Liver (tissue), 9 donors: ENCODE measurements around the gene BACH2. TPM values are rescaled to one million over a fixed set of nuclear protein-coding genes. Genes with fewer than 3 reads are reported as not detected.

Experiments
- DNase-seq: peaks from one replicate; pipeline ENCODE4 v3.0.0-alpha.2; 2017; ENCODE audit warnings: low spot score
- H3K27ac ChIP-seq, 2 donors: one replicate each; pipeline ENCODE4 v1.7.0; 2013; ENCODE audit warnings: inconsistent platforms in 2 of 2, low read length in 2 of 2, control low read depth in 1 of 2, low read depth in 1 of 2, mild to moderate bottlenecking in 1 of 2
- H3K27me3 ChIP-seq, 4 donors: one replicate each; pipeline versions ENCODE4 v1.6.1 to v1.7.0; 2013; ENCODE audit warnings: low read length in 3 of 4, inconsistent platforms in 1 of 4, mild to moderate bottlenecking in 1 of 4, moderate library complexity in 1 of 4; ENCODE audit not compliant: control insufficient read depth in 4 of 4, insufficient read depth in 4 of 4
- H3K36me3 ChIP-seq, 4 donors: one replicate each; pipeline versions ENCODE4 v1.6.1 to v1.7.0; 2013; ENCODE audit warnings: low read length in 3 of 4, mild to moderate bottlenecking in 3 of 4, low read depth in 1 of 4, moderate library complexity in 1 of 4; ENCODE audit not compliant: control insufficient read depth in 4 of 4, insufficient read depth in 3 of 4
- H3K4me1 ChIP-seq, 4 donors: one replicate each; pipeline versions ENCODE4 v1.6.1 to v1.7.0; 2013; ENCODE audit warnings: low read length in 3 of 4, mild to moderate bottlenecking in 3 of 4, moderate library complexity in 1 of 4; ENCODE audit not compliant: control insufficient read depth in 4 of 4, insufficient read depth in 4 of 4
- H3K4me3 ChIP-seq, 3 donors: one replicate each; pipeline versions ENCODE4 v1.6.1 to v1.7.0; 2013; ENCODE audit warnings: low read length in 3 of 3, control low read depth in 1 of 3, low read depth in 1 of 3, mild to moderate bottlenecking in 1 of 3
- H3K9ac ChIP-seq, 2 donors: one replicate each; pipeline ENCODE4 v1.7.0; 2013; ENCODE audit warnings: low read length in 2 of 2, mild to moderate bottlenecking in 2 of 2, moderate library complexity in 2 of 2, control low read depth in 1 of 2, low read depth in 1 of 2
- H3K9me3 ChIP-seq, 4 donors: one replicate each; pipeline versions ENCODE4 v1.6.1 to v1.7.0; 2013; ENCODE audit warnings: low read length in 3 of 4; ENCODE audit not compliant: control insufficient read depth in 4 of 4
- ATF3 ChIP-seq: IDR thresholded peaks from 2 replicates; pipeline ENCODE4 v1.6.1; 2016; ENCODE audit warnings: antibody characterized with exemption
- CTCF ChIP-seq: fragments of 150-350 bp; IDR thresholded peaks from 2 replicates; pipeline ENCODE4 v1.5.1; 2017; ENCODE audit warnings: improper control_type of control experiment, low read depth, low read length; ENCODE audit not compliant: missing input control
- EGR1 ChIP-seq, 2 donors: IDR thresholded peaks; 2 replicates each; pipeline ENCODE4 v1.6.1; 2016 to 2018; ENCODE audit warnings: antibody characterized with exemption in 2 of 2, low read depth in 2 of 2
- FOXA1 ChIP-seq: IDR thresholded peaks from 2 replicates; pipeline ENCODE4 v1.6.1; 2016; ENCODE audit warnings: antibody characterized with exemption
- FOXA2 ChIP-seq: IDR thresholded peaks from 2 replicates; pipeline ENCODE4 v1.6.1; 2016; ENCODE audit warnings: antibody characterized with exemption
- GABPA ChIP-seq, 2 donors: IDR thresholded peaks in 1 of 2; conservative IDR thresholded peaks in 1 of 2; 2 replicates each; pipeline ENCODE4 v1.6.1; 2016; ENCODE audit warnings: antibody characterized with exemption in 2 of 2, mild to moderate bottlenecking in 1 of 2, moderate library complexity in 1 of 2
- HNF4A ChIP-seq, 2 donors: conservative IDR thresholded peaks; 2 replicates each; pipeline ENCODE4 v1.6.1; 2016; ENCODE audit warnings: antibody characterized with exemption in 2 of 2, mild to moderate bottlenecking in 2 of 2
- HNF4G ChIP-seq: IDR thresholded peaks from 2 replicates; pipeline ENCODE4 v1.6.1; 2016; ENCODE audit warnings: antibody characterized with exemption
- JUND ChIP-seq, 2 donors: IDR thresholded peaks; 2 replicates each; pipeline ENCODE4 v1.6.1; 2016; ENCODE audit warnings: antibody characterized with exemption in 2 of 2
- MAX ChIP-seq: IDR thresholded peaks from 2 replicates; pipeline ENCODE4 v1.6.1; 2016; ENCODE audit warnings: antibody characterized with exemption
- NR2F2 ChIP-seq: IDR thresholded peaks from 2 replicates; pipeline ENCODE4 v1.6.1; 2016; ENCODE audit warnings: antibody characterized with exemption
- RAD21 ChIP-seq, 2 donors: IDR thresholded peaks; 2 replicates each; pipeline ENCODE4 v1.6.1; 2016; ENCODE audit warnings: antibody characterized with exemption in 2 of 2, mild to moderate bottlenecking in 2 of 2
- REST ChIP-seq: IDR thresholded peaks from 2 replicates; pipeline ENCODE4 v1.6.1; 2016; ENCODE audit warnings: antibody characterized with exemption, mild to moderate bottlenecking
- RXRA ChIP-seq, 2 donors: IDR thresholded peaks; 2 replicates each; pipeline ENCODE4 v1.6.1; 2017 to 2018; ENCODE audit warnings: antibody characterized with exemption in 2 of 2, mild to moderate bottlenecking in 1 of 2
- SP1 ChIP-seq: IDR thresholded peaks from 2 replicates; pipeline ENCODE4 v1.6.1; 2018; ENCODE audit warnings: antibody characterized with exemption, mild to moderate bottlenecking
- TAF1 ChIP-seq: conservative IDR thresholded peaks from 2 replicates; pipeline ENCODE4 v1.6.1; 2016; ENCODE audit warnings: antibody characterized with exemption, mild to moderate bottlenecking
- YY1 ChIP-seq: IDR thresholded peaks from 2 replicates; pipeline ENCODE4 v1.6.1; 2016; ENCODE audit warnings: antibody characterized with exemption, mild to moderate bottlenecking
- ZBTB33 ChIP-seq: IDR thresholded peaks from 2 replicates; pipeline ENCODE4 v1.6.1; 2016; ENCODE audit warnings: antibody characterized with exemption
- WGBS: extraction: QIAGEN DNeasy Blood & Tissue Kit; methylation state at CpG from one replicate; pipeline ENCODE4 v1.1.7; 2013; 5-methylcytosine and 5-hydroxymethylcytosine counted together
- polyA plus RNA-seq, 2 donors: library from polyadenylated mRNA; stranded (reverse) in 1 of 2; unstranded in 1 of 2; fragments of 200-250 nt in 1 of 2; fragments of >200 nt in 1 of 2; fragmentation: Nextera tagmentation in 1 of 2; extraction: Ambion mirVana in 1 of 2; gene quantifications; one replicate each; pipeline versions ENCODE4 v1.2.1 to v1.2.3, GENCODE V29; 2013 to 2015
- total RNA-seq, 2 donors: library from RNA; depleted of rRNA; stranded (reverse); fragments of >200 nt; gene quantifications; one replicate each; pipeline ENCODE4 v1.2.3, GENCODE V29; 2014
- donor health status: healthy.
- donor health status: healthy.
- donor health status: healthy.
- donor health status: healthy.
- donor health status: healthy.

BACH2 gene
- total and polyA plus RNA-seq, 4 donors: 1.9 to 3.7 (median 1.9) TPM

GRCh38 chr6:90263633-90264032 lies 33.0 kb downstream of the BACH2 start:
- Histone ChIP-seq H3K4me1 (no peaks in the 10 kb centered on the region), H3K27me3 (no peaks in the 10 kb centered on the region), H3K27ac (no peak overlapping the region), H3K9ac (no peak overlapping the region), H3K36me3 (peaks cover 0 to 2% (median 1%) of the 10 kb centered on the region in 4 donors), H3K9me3 (no peaks in the 10 kb centered on the region), H3K4me3 (no peak overlapping the region)
- no peak for DNase-seq
- TF ChIP-seq TAF1: no peak
- no peak for TF ChIP-seq ATF3
- no peak for TF ChIP-seq RAD21 (IDR thresholded peaks at IDR 0.05)
- TF ChIP-seq JUND (IDR thresholded peaks at IDR 0.05): no peak
- TF ChIP-seq REST: no peak
- TF ChIP-seq SP1: no peak
- no peak for TF ChIP-seq EGR1 (IDR thresholded peaks at IDR 0.05; ENCODE audit: low read depth in 2 of 2)
- TF ChIP-seq CTCF: no peak

GRCh38 chr6:90261801-90262200 lies 34.8 kb downstream of the BACH2 start:
- Histone ChIP-seq H3K4me3 (no peak overlapping the region), H3K4me1 (no peaks in the 10 kb centered on the region), H3K27me3 (no peaks in the 10 kb centered on the region), H3K36me3 (peaks cover 0 to 2% (median 1%) of the 10 kb centered on the region in 4 donors), H3K9ac (no peak overlapping the region), H3K9me3 (no peaks in the 10 kb centered on the region), H3K27ac (no peak overlapping the region)
- no peak for DNase-seq
- 95% methylated on average over 2 of the region's 2 CpGs for whole genome bisulfite sequencing
- TF ChIP-seq ATF3 (no peak), REST (no peak), MAX (no peak), HNF4A (conservative IDR thresholded peaks at IDR 0.05) (no peak), GABPA (IDR thresholded peaks at IDR 0.05 in 1 of 2, conservative IDR thresholded peaks at IDR 0.05 in 1 of 2) (no peak), FOXA2 (no peak), EGR1 (IDR thresholded peaks at IDR 0.05; ENCODE audit: low read depth in 2 of 2) (no peak), TAF1 (no peak), SP1 (no peak), ZBTB33 (no peak), JUND (IDR thresholded peaks at IDR 0.05) (no peak), CTCF (no peak), NR2F2 (no peak), RXRA (IDR thresholded peaks at IDR 0.05) (no peak), YY1 (no peak), RAD21 (IDR thresholded peaks at IDR 0.05) (no peak), HNF4G (no peak), FOXA1 (no peak)
